Right renal cortex interstitium (tissue), 3 donors: ENCODE results near the gene AMBRA1. TPM values are rescaled to one million over a fixed set of nuclear protein-coding genes. Genes with fewer than 3 reads are reported as not detected.

ENCODE experiments used
- DNase-seq, 3 donors: peaks; one replicate each; pipeline ENCODE4 v3.0.0-alpha.2; 2013; ENCODE audit warnings: low read depth in 3 of 3, low spot score in 2 of 3
- polyA plus RNA-seq, 3 donors: library from polyadenylated mRNA; unstranded; fragments of 120-200 nt; gene quantifications; one replicate each; pipeline ENCODE4 v1.2.1, GENCODE V29; 2013; ENCODE audit not compliant: insufficient read length in 3 of 3

The AMBRA1 gene
- polyA plus RNA-seq, 3 donors: 25.2 to 26.9 (median 25.3) TPM

GRCh38 chr11:46477136-46477535, 116.7 kb downstream of the AMBRA1 start:
- no peak for DNase-seq

- no peak for DNase-seq
Observed at GRCh38 chr11:46475926-46476545, 117.8 kb downstream of the AMBRA1 start.

GRCh38 chr11:46475051-46475925, 118.5 kb downstream of the AMBRA1 start:
- DNase-seq: no peak

GRCh38 chr11:46472662-46472994, 121.2 kb downstream of the AMBRA1 start:
- DNase-seq: no peak

- no peak for DNase-seq
Observed at GRCh38 chr11:46471943-46472661, 121.7 kb downstream of the AMBRA1 start.

GRCh38 chr11:46469926-46470325, 123.9 kb downstream of the AMBRA1 start:
- DNase-seq: no peak

GRCh38 chr11:46465683-46466082, 128.1 kb downstream of the AMBRA1 start:
- DNase-seq: no peak

GRCh38 chr11:46463701-46464421, 130.0 kb downstream of the AMBRA1 start:
- no peak for DNase-seq

- no peak for DNase-seq
Observed at GRCh38 chr11:46461461-46461927, 132.3 kb downstream of the AMBRA1 start.

GRCh38 chr11:46458491-46458890, 135.3 kb downstream of the AMBRA1 start:
- DNase-seq: no peak

GRCh38 chr11:46457659-46458424, 136.0 kb downstream of the AMBRA1 start:
- no peak for DNase-seq

GRCh38 chr11:46457021-46457420, 136.8 kb downstream of the AMBRA1 start:
- no peak for DNase-seq

GRCh38 chr11:46456269-46457001, 137.4 kb downstream of the AMBRA1 start:
- no peak for DNase-seq

GRCh38 chr11:46455834-46456233, 138.0 kb downstream of the AMBRA1 start:
- no peak for DNase-seq

- DNase-seq: no peak
Observed at GRCh38 chr11:46452918-46453517, 140.8 kb downstream of the AMBRA1 start.

- DNase-seq: no peak
Observed at GRCh38 chr11:46451759-46452158, 142.1 kb downstream of the AMBRA1 start.

- DNase-seq: no peak
Observed at GRCh38 chr11:46450846-46451477, 142.9 kb downstream of the AMBRA1 start.

- no peak for DNase-seq
Observed at GRCh38 chr11:46447544-46447943, 146.3 kb downstream of the AMBRA1 start.
